Measurements from ENCODE around the gene ATP5F1B. TPM values are rescaled to one million over a fixed set of nuclear protein-coding genes. Genes with fewer than 3 reads are reported as not detected.

Gene ATP5F1B
- total and polyA plus RNA-seq, 9 of the 15 experiments (the other 6 are each of a cell fraction or from before 2014, with no cell fraction given), result 908 to 3,125 (median 1,482) TPM

DNA sequence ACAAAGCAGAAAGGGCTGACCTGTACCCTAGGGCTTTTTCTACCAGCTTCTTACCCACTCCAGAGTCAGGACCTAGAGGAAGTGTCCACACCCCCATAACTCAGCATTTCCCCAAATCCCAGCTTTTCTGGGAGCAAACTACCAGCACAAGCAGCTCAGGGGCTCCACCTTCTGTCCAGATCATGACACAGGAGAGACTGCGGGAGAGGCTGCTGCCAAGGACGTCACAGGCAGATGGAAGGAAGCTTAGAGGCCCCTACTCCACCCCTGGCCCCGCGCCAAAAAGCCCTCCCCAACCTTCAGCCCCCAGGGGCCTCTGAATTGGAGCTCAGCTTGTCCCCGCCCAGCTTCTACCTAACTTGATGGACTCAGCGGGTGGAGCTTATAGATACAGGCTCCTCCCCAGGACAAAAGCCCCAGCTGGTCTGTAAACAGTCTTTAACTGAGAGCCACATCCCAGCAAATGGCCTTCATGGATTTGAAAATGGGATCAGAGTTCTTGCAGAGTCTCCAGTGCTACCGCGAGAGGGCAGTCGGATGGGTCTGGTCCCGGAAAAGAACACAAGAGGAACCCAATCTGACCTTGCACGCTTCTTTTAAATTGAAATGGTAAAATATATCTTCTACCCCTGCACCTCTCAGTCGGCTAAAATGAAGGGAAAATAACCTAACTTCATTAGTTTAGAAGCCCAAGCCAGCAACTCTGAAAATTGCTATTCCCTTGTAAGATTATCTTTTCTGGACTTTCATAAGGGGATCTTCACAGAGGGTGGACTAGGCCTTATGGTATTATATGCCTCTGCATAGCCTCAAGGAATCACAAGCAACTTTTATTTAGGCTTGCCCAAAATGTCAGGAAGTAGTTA lies 8.9 kb downstream of the ATP5F1B start (continued):
- TF ChIP-seq, protein P1, sequence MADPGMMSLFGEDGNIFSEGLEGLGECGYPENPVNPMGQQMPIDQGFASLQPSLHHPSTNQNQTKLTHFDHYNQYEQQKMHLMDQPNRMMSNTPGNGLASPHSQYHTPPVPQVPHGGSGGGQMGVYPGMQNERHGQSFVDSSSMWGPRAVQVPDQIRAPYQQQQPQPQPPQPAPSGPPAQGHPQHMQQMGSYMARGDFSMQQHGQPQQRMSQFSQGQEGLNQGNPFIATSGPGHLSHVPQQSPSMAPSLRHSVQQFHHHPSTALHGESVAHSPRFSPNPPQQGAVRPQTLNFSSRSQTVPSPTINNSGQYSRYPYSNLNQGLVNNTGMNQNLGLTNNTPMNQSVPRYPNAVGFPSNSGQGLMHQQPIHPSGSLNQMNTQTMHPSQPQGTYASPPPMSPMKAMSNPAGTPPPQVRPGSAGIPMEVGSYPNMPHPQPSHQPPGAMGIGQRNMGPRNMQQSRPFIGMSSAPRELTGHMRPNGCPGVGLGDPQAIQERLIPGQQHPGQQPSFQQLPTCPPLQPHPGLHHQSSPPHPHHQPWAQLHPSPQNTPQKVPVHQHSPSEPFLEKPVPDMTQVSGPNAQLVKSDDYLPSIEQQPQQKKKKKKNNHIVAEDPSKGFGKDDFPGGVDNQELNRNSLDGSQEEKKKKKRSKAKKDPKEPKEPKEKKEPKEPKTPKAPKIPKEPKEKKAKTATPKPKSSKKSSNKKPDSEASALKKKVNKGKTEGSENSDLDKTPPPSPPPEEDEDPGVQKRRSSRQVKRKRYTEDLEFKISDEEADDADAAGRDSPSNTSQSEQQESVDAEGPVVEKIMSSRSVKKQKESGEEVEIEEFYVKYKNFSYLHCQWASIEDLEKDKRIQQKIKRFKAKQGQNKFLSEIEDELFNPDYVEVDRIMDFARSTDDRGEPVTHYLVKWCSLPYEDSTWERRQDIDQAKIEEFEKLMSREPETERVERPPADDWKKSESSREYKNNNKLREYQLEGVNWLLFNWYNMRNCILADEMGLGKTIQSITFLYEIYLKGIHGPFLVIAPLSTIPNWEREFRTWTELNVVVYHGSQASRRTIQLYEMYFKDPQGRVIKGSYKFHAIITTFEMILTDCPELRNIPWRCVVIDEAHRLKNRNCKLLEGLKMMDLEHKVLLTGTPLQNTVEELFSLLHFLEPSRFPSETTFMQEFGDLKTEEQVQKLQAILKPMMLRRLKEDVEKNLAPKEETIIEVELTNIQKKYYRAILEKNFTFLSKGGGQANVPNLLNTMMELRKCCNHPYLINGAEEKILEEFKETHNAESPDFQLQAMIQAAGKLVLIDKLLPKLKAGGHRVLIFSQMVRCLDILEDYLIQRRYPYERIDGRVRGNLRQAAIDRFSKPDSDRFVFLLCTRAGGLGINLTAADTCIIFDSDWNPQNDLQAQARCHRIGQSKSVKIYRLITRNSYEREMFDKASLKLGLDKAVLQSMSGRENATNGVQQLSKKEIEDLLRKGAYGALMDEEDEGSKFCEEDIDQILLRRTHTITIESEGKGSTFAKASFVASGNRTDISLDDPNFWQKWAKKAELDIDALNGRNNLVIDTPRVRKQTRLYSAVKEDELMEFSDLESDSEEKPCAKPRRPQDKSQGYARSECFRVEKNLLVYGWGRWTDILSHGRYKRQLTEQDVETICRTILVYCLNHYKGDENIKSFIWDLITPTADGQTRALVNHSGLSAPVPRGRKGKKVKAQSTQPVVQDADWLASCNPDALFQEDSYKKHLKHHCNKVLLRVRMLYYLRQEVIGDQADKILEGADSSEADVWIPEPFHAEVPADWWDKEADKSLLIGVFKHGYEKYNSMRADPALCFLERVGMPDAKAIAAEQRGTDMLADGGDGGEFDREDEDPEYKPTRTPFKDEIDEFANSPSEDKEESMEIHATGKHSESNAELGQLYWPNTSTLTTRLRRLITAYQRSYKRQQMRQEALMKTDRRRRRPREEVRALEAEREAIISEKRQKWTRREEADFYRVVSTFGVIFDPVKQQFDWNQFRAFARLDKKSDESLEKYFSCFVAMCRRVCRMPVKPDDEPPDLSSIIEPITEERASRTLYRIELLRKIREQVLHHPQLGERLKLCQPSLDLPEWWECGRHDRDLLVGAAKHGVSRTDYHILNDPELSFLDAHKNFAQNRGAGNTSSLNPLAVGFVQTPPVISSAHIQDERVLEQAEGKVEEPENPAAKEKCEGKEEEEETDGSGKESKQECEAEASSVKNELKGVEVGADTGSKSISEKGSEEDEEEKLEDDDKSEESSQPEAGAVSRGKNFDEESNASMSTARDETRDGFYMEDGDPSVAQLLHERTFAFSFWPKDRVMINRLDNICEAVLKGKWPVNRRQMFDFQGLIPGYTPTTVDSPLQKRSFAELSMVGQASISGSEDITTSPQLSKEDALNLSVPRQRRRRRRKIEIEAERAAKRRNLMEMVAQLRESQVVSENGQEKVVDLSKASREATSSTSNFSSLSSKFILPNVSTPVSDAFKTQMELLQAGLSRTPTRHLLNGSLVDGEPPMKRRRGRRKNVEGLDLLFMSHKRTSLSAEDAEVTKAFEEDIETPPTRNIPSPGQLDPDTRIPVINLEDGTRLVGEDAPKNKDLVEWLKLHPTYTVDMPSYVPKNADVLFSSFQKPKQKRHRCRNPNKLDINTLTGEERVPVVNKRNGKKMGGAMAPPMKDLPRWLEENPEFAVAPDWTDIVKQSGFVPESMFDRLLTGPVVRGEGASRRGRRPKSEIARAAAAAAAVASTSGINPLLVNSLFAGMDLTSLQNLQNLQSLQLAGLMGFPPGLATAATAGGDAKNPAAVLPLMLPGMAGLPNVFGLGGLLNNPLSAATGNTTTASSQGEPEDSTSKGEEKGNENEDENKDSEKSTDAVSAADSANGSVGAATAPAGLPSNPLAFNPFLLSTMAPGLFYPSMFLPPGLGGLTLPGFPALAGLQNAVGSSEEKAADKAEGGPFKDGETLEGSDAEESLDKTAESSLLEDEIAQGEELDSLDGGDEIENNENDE (IDR thresholded peaks at IDR 0.05; ENCODE audit: low read depth, low read length), result no peak
- TF ChIP-seq HMG20A (CRISPR knock-in tag; conservative IDR thresholded peaks at IDR 0.05), result no peak
- TF ChIP-seq, protein P2, sequence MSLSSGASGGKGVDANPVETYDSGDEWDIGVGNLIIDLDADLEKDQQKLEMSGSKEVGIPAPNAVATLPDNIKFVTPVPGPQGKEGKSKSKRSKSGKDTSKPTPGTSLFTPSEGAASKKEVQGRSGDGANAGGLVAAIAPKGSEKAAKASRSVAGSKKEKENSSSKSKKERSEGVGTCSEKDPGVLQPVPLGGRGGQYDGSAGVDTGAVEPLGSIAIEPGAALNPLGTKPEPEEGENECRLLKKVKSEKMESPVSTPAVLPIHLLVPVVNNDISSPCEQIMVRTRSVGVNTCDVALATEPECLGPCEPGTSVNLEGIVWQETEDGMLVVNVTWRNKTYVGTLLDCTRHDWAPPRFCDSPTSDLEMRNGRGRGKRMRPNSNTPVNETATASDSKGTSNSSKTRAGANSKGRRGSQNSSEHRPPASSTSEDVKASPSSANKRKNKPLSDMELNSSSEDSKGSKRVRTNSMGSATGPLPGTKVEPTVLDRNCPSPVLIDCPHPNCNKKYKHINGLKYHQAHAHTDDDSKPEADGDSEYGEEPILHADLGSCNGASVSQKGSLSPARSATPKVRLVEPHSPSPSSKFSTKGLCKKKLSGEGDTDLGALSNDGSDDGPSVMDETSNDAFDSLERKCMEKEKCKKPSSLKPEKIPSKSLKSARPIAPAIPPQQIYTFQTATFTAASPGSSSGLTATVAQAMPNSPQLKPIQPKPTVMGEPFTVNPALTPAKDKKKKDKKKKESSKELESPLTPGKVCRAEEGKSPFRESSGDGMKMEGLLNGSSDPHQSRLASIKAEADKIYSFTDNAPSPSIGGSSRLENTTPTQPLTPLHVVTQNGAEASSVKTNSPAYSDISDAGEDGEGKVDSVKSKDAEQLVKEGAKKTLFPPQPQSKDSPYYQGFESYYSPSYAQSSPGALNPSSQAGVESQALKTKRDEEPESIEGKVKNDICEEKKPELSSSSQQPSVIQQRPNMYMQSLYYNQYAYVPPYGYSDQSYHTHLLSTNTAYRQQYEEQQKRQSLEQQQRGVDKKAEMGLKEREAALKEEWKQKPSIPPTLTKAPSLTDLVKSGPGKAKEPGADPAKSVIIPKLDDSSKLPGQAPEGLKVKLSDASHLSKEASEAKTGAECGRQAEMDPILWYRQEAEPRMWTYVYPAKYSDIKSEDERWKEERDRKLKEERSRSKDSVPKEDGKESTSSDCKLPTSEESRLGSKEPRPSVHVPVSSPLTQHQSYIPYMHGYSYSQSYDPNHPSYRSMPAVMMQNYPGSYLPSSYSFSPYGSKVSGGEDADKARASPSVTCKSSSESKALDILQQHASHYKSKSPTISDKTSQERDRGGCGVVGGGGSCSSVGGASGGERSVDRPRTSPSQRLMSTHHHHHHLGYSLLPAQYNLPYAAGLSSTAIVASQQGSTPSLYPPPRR (CRISPR knock-in tag; IDR thresholded peaks at IDR 0.05; ENCODE audit: borderline replicate concordance), result no peak
- TF ChIP-seq NR1H2 (CRISPR knock-in tag; IDR thresholded peaks at IDR 0.05), result no peak
- TF ChIP-seq, protein P3, sequence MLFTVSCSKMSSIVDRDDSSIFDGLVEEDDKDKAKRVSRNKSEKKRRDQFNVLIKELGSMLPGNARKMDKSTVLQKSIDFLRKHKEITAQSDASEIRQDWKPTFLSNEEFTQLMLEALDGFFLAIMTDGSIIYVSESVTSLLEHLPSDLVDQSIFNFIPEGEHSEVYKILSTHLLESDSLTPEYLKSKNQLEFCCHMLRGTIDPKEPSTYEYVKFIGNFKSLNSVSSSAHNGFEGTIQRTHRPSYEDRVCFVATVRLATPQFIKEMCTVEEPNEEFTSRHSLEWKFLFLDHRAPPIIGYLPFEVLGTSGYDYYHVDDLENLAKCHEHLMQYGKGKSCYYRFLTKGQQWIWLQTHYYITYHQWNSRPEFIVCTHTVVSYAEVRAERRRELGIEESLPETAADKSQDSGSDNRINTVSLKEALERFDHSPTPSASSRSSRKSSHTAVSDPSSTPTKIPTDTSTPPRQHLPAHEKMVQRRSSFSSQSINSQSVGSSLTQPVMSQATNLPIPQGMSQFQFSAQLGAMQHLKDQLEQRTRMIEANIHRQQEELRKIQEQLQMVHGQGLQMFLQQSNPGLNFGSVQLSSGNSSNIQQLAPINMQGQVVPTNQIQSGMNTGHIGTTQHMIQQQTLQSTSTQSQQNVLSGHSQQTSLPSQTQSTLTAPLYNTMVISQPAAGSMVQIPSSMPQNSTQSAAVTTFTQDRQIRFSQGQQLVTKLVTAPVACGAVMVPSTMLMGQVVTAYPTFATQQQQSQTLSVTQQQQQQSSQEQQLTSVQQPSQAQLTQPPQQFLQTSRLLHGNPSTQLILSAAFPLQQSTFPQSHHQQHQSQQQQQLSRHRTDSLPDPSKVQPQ (CRISPR knock-in tag; IDR thresholded peaks at IDR 0.05; ENCODE audit: borderline replicate concordance), result no peak
- TF ChIP-seq CXXC5 (CRISPR knock-in tag; IDR thresholded peaks at IDR 0.05), result no peak; the same call in 1 of the 2 replicates
